EL (cell line): Measurements from ENCODE around the gene THRAP3.

Experiments
- DNase-seq: peaks from one replicate; pipeline ENCODE4 v3.0.0-alpha.2; 2016

Gene THRAP3

DNA sequence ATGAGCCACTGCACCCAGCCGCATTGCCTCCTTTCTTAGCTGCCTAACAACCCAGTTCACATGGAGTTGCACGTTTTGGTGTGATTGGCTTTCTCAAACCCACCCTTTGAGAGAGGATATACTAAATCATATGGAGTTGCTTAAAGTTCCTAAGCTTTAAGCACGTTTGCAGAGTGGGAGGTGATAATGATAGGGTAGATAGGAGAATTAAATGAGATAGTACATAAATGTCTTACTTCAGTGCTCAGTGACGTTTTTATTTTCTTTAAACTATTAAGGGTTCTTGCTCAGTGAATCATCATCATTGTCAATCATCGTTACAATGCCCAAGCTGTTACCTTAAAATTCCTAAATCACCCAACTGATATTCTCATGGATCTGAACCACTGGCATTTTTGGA is 79.0 kb downstream of the THRAP3 start:
- DNase-seq, result no peak

- no peak for DNase-seq
These were observed 79.6 kb downstream of the THRAP3 start for GRCh38 chr1:36303650-36304360.

GRCh38 chr1:36304521-36304920 is 80.3 kb downstream of the THRAP3 start:
- DNase-seq, result no peak

DNA sequence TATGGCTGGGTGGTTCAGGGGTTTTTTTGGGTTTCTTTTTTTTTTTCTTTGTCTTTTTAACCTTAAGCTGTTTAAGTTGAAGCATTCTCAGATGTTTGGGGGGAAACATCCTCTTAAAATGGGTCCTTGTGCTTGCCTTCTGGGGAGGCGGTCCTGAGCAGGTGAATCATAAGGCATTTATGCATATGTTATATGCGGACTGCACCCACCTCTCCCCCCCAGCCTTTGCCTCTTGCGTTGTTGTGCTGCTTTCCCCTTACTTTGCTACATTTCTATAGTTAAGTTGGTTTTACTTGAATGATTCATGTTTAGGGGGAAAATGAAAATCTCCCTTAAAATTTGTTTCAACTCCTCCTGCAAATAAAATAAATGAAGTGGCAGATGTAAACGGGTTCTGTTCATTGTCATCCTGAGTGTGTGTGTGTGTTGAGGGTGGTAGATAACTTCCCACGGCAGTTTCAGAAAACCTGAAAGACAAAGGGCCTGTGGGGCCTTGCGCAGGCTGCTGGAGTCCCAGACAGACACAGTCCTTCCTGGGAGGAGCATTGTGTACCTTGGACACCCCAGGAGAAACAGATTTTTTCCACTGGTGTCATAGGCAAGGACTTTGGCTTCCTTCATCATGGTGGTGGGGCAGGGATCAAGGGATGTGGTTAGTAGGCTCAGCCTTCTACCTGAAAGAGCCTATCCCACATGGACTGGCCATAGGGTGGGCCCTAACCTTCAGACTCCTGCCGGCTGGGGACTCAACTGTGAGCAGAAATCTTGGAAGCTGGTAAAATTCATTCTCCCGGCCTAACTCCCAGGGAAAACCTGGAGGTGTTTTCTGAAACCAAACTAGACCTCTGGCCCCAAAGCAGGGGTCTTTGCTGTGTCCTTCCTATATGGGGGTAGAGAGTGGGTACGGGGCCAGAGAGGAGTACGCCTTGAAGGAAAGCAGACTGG is 81.0 kb downstream of the THRAP3 start:
- DNase-seq, result peak; percentile 14

DNA sequence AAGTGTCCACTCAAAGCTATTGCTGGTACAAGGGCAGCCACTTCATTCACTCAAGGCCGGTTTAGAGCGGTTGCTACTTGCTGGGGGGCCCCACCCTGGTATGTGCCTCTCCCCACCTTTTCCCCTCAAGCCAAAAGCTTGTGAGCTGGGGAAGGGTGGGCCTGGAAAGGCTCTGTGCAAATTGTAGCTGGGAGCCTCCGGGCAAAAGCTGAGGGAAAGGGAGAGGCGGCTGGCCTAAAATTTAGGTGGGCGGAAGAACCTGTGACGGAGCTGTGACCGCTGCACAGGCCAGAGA is 81.6 kb downstream of the THRAP3 start:
- peak; percentile 20 for DNase-seq

DNA sequence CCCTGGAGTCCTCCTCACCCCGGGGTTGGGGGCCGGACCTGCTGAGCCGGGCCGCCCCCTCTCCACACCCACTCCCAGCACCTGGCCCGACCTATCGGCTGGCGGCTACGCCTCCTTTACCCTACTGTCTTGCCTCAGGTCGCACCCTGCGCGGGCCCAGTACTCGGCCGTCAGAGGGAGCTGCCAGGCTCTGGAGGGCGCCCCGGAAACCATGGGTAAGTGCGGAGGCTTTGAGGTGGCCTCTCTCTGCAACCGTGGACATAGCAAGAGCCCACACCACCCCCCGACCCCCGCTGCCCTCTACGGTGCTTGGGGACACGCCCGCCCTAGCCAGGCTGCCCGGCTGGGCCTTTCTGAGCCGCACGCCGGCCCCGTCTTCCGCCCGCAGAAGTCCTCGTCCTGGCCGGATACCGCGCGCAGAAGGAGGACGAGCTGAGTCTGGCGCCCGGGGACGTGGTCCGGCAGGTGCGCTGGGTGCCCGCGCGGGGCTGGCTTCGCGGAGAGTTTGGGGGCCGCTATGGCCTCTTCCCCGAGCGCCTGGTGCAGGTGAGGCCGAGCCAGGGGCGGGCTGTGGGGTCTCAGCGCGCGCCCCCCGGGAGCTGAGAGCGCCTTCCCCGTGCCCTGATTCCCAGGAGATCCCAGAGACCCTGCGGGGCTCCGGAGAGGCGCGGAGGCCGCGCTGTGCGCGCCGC is 82.1 kb downstream of the THRAP3 start, which contains the start of gene SH3D21:
TSS of gene SH3D21 (plus strand) at position 159 of the 692 bp plus-strand sequence. CDS start at position 212, 53 bp downstream.
- DNase-seq, result peak; percentile 39

- peak; percentile 96 for DNase-seq
These were observed 82.7 kb downstream of the THRAP3 start for GRCh38 chr1:36306902-36307456.

DNA sequence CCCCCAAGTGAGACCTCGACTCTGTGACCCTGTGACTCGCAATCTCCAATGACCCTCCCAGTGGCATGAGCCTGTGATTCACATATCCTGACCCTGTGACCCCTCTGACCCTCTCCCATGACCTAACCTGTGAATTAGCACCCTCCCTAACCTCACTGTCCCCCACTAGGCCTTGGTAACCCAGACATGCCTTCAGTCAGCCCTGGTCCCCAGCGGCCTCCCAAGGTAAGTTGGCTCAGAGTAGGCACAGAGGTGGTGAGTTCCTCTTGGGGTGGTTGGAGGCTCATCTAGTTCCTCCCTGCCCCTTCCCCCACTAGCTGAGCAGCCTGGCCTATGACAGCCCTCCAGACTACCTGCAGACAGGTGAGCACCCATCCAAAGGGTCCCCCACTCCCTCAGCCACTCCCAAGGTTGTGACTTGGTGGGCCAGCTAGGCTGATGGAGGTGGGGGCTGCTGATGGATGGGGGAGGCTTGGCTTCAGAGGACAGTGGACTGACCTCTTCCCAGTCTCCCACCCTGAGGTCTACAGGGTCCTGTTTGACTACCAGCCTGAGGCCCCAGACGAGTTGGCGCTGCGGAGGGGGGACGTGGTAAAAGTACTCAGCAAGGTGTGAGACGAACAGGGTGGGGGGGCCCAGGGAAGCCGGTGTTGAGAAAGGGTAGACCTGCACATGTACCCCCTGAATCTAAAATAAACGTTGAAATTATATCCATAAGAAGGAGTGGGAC is 83.5 kb downstream of the THRAP3 start:
- no peak for DNase-seq

- DNase-seq, result no peak
These were observed 85.2 kb downstream of the THRAP3 start for GRCh38 chr1:36309397-36309796.

DNA sequence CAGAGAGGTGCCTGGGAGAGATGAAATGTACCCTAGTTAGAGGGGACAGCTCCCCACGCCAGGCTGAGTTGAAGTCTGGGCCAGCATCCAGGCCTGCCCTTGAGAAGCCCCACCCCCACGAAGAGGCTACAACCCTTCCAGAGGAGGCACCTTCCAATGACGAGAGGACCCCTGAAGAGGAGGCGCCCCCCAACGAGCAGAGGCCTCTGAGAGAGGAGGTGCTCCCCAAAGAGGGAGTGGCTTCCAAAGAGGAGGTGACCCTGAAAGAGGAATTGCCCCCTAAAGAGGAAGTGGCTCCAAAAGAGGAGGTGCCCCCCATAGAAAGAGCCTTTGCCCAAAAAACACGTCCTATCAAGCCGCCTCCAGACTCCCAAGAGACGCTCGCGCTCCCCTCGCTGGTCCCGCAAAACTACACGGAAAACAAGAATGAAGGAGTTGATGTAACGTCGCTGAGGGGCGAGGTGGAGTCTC is 96.1 kb downstream of the THRAP3 start:
- no peak for DNase-seq

GRCh38 chr1:36320767-36321118 is 96.5 kb downstream of the THRAP3 start:
- no peak for DNase-seq

- peak; percentile 92 for DNase-seq
These were observed 97.1 kb downstream of the THRAP3 start for GRCh38 chr1:36321119-36321951.

GRCh38 chr1:36322041-36322785 is 98.0 kb downstream of the THRAP3 start:
- peak; percentile 51 for DNase-seq

DNA sequence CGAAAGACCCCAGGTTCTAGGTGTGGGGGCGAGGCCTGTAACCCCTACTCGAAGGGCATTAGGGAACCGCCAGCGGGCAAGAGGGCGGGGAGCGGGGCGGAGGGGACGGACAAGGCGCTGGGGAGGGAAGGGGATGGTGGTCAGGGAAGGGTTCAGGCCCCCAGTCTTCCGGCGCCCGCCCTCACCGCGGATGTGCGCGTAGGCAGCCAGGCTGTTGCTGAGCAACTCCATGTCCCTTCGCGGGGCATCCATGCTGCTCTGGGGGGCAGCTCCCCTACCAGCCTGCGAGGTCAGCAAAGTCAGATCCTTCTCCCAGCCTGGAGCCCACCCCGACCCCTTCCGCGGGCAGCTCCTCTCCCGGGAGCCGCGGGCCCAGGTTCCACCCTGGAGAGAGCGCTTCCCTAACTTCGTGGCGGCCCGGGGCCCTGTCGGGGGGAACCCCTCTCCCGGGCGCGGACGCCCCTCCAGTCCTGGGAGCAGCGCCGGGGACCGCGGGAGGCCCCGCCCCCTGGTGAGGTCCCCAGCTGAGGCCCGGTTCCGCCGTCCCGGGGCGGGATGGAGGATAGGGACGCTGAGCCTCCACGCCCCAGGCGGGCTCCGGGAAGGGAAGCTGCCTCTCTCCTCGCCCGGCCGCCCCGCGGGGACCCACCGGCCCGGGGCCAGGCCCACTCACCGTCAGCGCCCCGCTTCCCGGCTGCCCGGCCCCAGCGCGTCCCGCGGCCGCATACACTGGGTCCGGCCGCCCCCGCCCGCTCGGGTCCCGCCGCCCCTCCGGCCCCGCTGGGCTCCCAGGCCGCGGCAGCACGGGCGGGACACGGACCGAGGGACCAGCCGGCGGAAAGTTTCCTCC is 98.8 kb downstream of the THRAP3 start:
- DNase-seq, result peak; percentile 79

DNA sequence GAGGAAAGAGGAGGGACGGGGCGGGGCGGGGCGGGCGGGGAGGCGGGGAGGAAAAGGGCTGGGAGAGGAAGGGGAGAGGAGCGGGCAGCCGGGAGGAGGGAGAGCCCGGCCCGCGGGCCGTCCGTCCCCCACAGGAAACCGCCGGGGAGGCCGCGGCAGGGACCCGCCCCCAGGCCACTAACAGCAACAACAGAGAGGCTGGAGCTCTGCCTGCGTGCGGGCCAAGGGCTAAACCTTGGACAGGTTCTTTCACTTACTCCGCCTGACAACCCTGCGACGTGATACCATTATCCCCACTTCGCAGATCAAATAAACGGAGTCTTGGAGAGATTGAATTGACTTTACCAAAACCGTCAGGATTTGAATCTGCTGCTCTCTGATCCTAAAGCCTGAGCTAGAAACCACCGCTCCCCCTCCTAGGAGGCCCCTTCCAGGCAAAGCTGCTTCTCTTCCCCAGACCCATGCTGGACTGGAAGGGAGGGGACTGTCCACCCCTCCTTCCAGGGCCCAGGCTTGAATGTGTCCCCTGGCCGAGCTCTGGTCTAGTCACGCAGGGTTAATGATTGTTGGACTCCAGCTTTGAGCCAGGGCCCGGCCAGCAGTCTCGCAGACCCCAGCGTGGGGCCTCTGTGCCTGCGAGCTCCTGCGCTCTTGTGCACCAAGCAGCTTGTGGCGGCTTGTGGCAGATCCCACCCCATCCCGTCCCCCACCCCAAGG is 99.6 kb downstream of the THRAP3 start, which contains the start of gene EVA1B:
TSS of gene EVA1B (minus strand) at position 10 of the 717 bp plus-strand sequence. CDS start 608 bp downstream, outside the sequence.
- DNase-seq, result peak; percentile 87

DNA sequence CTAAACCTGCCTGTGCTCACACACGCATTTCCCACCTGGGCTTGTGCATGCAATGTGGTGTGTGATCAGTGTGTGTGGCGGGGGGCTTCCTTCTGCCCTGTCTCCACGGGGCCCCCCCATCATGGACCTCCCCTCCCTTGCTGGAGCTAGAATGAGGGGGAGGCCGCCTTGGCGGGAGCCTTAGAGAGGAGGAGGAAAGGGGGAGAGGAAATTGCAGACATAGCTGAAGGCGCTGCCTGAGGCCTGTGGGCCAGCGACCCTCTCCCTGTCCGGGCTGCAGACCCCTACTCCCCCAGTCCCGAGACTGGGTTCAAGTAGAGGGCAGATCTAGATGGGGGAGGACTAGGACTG is 100.1 kb downstream of the THRAP3 start:
- DNase-seq, result no peak

- no peak for DNase-seq
These were observed 102.3 kb downstream of the THRAP3 start for GRCh38 chr1:36326499-36326898.

DNA sequence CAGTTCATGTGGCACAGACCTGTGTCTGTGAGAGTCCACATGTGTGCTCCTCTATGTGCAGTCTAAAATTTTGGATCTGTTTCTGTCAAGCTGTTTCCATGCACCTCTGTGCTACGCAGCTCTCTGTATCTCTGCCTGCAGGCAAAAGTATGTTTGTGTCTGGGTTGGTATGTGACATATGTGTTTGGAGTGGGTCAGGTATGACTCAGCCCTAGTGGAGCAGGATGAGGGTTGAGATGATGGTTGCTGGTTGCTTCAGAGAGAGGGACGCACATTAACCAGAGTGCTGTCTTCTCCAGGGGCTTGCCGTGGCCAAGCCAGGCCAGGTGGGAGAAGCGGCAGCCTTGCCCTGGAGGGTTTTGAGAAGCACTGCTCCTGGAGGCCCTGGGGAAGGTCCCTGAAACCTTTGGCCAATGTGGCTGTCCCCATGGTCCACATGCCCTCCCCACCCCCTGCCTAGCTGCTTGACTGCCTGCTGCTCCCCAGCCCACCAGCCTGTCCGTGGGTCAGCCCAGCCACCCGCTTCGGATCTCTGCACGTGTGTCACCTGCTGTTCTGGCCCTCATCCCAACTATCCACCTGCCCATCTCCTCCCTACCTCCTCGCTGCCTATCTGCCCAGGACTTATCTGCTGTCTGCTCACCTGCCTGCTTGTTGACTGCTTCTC is 103.3 kb downstream of the THRAP3 start:
- peak; percentile 70 for DNase-seq
